ENCODE data around the gene SPP1.

The SPP1 gene

DNA sequence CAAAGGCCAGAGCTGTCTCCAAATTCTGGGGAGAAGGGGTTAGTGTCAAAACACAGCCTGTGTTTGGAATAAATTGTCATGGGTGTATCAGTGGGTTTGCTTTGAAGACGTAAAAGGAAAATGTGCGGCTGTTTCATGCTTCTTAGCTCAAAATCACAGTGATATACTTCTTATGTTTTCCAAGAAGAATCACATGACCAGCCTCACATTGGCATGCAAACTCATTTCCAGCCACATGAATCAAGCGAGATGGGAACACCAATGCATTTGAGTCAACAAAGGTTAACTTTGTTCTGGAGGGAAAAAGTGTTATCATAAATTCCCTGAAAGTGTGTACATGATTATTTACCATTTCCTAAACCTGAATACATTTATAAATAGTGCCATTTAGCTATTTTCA is 19.0 kb upstream of the SPP1 start:
- DNase-seq: no peak

- no peak for DNase-seq
These were observed 18.5 kb upstream of the SPP1 start for GRCh38 chr4:87957061-87957460.

DNA sequence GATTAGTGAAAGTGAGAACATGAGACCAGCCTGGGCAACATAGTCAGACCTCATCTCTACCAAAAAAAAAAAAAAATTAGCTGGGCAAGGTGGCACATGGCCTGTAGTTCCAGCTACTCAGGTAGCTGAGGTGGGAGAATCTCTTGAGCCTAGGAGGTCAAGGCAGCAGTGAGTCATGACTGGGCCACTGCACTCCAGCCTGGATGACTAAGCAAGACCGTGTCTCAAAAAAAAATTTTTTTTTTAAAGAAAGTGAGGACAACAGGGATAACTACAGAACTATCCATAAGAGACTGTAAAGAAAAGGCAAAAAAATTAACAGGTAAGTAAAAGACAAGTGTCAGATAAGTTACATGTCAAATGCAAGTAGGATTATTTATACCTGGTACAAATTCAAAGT is 13.5 kb upstream of the SPP1 start:
- DNase-seq: no peak

DNA sequence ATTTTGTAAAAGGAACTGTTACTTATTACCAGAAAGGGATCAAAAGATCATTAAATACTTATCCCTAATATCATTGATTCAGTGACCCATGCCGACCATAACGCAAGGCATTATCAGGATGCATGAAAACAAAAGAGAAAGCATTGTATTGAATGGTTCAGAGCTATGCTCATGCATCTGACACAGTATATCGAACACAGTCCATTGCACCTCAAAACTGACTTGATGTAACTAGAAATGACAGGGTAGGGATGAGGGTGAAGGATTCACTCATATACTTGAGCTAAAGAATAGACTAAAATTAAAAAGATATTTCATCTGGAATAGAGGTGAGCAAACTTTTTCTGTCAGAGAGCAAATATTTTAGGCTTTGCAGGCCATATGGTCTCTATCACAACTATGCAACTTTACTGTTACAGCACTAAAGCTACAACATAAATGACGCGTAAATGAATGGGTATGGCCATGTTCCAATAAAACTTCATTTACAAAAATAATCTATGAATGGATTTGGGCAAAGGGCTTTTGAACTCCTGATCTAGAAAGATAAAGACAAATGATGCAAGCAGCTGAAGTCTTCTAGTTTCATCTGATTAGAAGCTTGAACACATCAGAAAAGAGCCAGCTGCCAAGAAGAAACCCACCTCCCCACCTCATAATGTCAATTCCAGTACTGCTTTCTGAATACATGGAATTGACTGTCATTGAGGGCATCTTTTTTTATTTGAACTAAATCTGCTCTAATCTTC is 12.9 kb upstream of the SPP1 start:
- no peak for DNase-seq

- no peak for DNase-seq
These were observed 10.0 kb upstream of the SPP1 start for GRCh38 chr4:87965501-87965975.

- DNase-seq: no peak
These were observed 9.4 kb upstream of the SPP1 start for GRCh38 chr4:87966095-87966496.

GRCh38 chr4:87967193-87967592 is 8.3 kb upstream of the SPP1 start:
- peak; percentile 2 for DNase-seq

DNA sequence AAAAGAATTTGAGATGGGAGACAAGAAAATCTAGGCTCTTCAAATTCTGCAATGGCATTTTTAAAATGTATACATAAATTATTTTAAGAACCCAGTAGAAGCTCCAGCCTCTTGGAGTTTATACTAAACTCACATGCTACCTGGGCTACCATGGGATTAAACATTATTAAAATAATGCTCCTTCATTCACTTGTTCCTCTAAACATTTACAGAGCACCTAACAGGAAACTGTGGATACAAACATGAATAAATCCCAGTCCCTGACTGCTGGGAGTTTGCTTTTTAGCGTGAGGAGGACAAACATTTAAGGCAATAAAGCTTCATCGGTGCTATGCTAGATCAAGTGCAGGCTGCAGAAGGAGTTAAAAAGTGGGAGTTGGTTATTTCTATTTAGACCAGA is 5.4 kb upstream of the SPP1 start:
- no peak for DNase-seq

DNA sequence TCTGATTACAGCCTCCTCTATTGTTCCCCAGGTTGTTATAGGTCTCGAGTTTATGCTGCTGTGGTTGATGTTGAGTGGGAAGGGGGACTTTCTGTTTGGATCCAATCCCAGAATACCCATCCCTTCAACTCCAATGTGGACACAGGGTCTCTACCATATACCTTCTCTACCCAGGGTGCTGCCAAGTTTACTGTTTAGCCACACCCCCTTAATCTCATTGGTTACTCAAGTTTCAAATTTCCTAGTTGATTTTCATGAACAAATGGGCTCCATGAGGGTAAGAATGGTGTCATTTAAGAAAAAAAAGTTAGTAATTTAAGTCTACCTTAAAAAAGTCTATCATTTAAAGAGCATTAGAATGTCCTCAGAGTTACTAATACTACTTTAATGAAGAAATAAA is 3.6 kb upstream of the SPP1 start:
- DNase-seq: no peak

GRCh38 chr4:87973283-87974169 is 2.0 kb upstream of the SPP1 start:
- DNase-seq: peak; percentile 67

GRCh38 chr4:87974856-87975462 is 555 bp upstream of the SPP1 start:
- DNase-seq: peak; percentile 4

DNA sequence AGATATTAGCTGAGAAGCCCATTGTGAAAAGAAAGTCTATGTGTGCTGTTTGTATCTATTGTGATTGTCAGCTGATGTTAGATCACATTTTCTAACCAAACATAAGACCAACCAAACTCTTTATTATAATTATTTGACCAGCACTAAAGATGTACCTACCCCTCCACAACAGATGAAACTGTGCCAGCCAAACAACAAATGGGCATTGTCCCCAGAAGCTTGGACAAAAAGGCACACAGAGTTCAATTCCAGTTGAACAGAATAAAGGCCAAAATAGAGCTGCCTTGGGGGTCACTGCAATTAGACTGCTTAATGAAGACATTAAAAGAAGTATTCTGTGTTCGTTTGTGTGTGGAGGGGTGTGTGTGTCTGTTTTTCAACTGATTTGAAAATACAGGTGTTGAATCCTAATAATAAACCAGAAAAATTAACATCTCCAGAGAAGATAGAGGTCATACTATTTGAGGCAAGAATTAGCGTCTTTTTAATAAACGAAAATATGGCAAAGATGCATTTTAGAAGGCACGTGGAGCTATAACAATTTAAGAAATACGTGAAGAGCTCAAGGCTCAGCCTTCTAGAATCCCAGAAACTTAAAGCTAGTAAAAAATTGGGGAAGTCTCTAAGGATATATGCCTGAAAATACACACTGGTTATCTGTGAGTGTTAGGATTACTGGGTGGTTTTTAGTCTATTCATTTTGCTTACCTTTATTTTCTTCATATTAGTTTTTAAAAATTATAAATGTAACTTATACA is 2.2 kb downstream of the SPP1 start:
- no peak for DNase-seq

- DNase-seq: no peak
These were observed 3.2 kb downstream of the SPP1 start for GRCh38 chr4:87978681-87979080.

- DNase-seq: no peak
These were observed 4.3 kb downstream of the SPP1 start for GRCh38 chr4:87979810-87980209.

- DNase-seq: no peak
These were observed 6.0 kb downstream of the SPP1 start for GRCh38 chr4:87981486-87981885.

DNA sequence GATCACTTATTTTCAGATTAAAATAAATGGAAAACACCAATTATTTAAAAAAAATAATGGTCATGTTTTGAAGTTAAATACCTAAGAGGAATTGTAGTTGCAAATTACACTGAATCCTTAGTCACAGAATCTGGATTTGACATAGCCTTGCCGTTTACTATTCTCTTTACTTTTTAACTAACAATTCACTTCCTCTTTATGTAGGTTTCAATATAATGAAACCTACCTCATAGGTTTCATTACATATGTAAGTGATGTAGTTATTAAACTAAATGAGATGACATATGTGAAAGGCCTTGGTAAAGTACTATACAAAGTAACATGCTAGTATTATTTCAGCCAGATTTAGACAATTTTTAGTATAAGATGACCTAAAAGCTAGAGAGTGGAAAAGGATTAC is 6.5 kb downstream of the SPP1 start:
- DNase-seq: no peak

DNA sequence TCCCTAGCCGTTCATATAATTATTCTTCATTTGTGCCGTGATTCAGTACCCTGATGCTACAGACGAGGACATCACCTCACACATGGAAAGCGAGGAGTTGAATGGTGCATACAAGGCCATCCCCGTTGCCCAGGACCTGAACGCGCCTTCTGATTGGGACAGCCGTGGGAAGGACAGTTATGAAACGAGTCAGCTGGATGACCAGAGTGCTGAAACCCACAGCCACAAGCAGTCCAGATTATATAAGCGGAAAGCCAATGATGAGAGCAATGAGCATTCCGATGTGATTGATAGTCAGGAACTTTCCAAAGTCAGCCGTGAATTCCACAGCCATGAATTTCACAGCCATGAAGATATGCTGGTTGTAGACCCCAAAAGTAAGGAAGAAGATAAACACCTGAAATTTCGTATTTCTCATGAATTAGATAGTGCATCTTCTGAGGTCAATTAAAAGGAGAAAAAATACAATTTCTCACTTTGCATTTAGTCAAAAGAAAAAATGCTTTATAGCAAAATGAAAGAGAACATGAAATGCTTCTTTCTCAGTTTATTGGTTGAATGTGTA is 7.0 kb downstream of the SPP1 start:
- DNase-seq: no peak

DNA sequence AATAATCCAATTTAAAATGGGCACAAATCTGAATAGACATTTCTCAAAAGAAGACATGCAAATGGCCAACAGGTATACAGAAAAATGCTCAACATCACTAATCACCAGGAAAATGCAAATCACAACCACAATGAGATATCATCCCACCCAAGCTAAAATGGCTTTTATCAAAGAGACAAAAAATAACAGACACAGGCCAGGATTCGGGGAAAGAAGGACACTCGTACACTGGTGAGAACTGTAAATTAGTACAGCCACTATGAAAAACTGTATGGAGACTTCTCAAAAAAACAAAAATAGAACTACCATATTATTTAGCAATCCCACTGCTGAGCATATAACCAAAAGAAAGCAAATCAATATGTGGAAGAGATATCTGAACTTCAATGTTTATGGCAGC is 8.5 kb downstream of the SPP1 start:
- no peak for DNase-seq

DNA sequence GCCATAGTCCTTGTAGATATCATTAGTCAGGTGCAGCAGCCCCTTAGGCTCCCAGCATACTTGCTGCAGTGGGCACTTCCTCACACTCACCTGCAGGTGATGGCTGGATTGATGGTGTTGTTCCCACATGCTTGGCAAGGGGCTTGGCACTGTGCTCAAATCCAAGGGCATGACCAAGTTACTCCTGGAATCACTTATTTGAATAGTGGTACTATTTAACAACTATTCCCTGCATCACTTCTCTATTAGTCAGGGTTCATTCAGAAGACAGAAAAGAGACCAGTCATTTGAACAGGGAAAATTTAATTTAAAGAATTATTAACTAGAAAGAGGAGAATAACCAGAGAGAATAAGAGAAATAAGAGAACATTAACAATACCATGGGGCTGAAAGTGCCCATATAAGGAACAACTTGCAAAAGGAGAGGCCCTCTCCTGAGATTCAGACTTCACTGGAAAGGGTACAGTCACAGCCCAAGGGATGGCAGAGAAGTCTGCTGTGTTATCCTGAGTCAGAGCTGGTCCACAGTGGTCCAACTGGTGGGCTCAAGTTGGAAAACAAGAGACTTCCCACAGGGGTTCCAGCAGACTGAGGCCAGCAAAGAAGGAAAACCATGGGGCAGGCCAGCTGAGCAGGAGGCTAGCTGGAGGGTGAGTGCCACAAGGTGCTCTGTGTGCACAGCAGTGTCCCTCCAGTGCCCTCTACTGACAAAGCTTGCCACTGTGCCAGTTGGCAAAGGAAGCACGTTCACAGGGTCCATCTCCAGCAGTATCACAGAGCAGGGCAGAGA is 9.8 kb downstream of the SPP1 start:
- DNase-seq: peak; percentile 66

- DNase-seq: no peak
These were observed 10.3 kb downstream of the SPP1 start for GRCh38 chr4:87985887-87986200.

- no peak for DNase-seq
These were observed 11.0 kb downstream of the SPP1 start for GRCh38 chr4:87986508-87986907.

DNA sequence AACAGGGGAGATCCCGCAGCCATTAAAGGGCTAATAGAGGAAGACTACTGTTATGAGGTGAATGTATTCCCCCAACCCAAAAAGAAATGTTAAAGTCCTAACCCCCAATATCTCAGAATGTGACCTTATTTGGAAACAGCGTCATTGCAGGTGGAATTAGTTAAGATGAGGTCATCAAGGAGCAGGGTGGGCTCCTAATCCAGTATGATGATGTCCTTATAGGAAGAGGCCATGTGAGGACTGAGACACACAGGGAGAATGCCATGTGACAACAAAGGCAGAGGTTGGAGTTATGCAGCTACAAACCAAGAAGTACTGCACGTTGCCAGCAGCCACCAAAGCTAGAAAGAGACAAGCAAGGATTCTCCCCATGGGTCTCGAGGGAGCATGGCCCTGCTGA is 14.3 kb downstream of the SPP1 start:
- no peak for DNase-seq
